GM21381 (cell line): ENCODE measurements around the gene CBX3.
"Not testable (repeated sequence)": the region's sequence is repeated elsewhere in the genome, so short reads cannot be mapped to it uniquely, and the experiment has no call there.

ENCODE experiments used
- ATAC-seq: cut with Tn5 transposase; IDR thresholded peaks from one replicate; pipeline ENCODE4 v1.9.1; 2021; ENCODE audit warnings: mild to moderate bottlenecking, moderate library complexity; ENCODE audit not compliant: unreplicated experiment

Gene CBX3

GRCh38 chr7:26200444-26201246, 900 bp upstream of the CBX3 start, which contains the start of gene HNRNPA2B1:
Gene HNRNPA2B1 (minus strand): TSS chr7:26200746. CDS start chr7:26200577, 169 bp downstream.
- ATAC-seq = peak; percentile 57

- peak; percentile 3 for ATAC-seq
Observed at GRCh38 chr7:26202019-26202990, 760 bp downstream of the CBX3 start.

- ATAC-seq = no peak
Observed at GRCh38 chr7:26203016-26203415, 1.5 kb downstream of the CBX3 start.

- ATAC-seq = no peak
Observed at GRCh38 chr7:26208040-26208439, 6.5 kb downstream of the CBX3 start.

GRCh38 chr7:26212921-26213718, 11.6 kb downstream of the CBX3 start:
- ATAC-seq = no peak

- no peak for ATAC-seq
Observed at GRCh38 chr7:26213807-26214515, 12.4 kb downstream of the CBX3 start.

GRCh38 chr7:26216049-26216448, 14.5 kb downstream of the CBX3 start:
- no peak for ATAC-seq

- ATAC-seq = no peak
Observed at GRCh38 chr7:26224359-26224758, 22.8 kb downstream of the CBX3 start.

- ATAC-seq = no peak
Observed at GRCh38 chr7:26227987-26228386, 26.4 kb downstream of the CBX3 start.

GRCh38 chr7:26233902-26234511, 32.5 kb downstream of the CBX3 start:
- no peak for ATAC-seq

GRCh38 chr7:26237035-26237807, 35.7 kb downstream of the CBX3 start:
- no peak for ATAC-seq

GRCh38 chr7:26238032-26238431, 36.5 kb downstream of the CBX3 start:
- ATAC-seq = no peak

GRCh38 chr7:26245150-26245549, 43.6 kb downstream of the CBX3 start:
- no peak for ATAC-seq

GRCh38 chr7:26250239-26250638, 48.7 kb downstream of the CBX3 start:
- no peak for ATAC-seq

GRCh38 chr7:26261866-26262265, 60.3 kb downstream of the CBX3 start:
- not testable (repeated sequence) for ATAC-seq
